Endothelial cell (in vitro differentiated cells): ENCODE measurements around the gene ARHGEF35. TPM values are rescaled to one million over a fixed set of nuclear protein-coding genes. Genes with fewer than 3 reads are reported as not detected.
"Not testable (repeated sequence)": the region's sequence is repeated elsewhere in the genome, so short reads cannot be mapped to it uniquely, and the experiment has no call there.

Experiments
- DNase-seq: peaks from one replicate; pipeline ENCODE4 v3.0.0; 2021; ENCODE audit warnings: low spot score
- H3K27ac Mint-ChIP-seq: one replicate; pipeline ENCODE4 v1.8.0; 2021; ENCODE audit warnings: mixed read lengths, inconsistent platforms; ENCODE audit not compliant: unreplicated experiment
- H3K27me3 Mint-ChIP-seq: one replicate; pipeline ENCODE4 v1.8.0; 2021; ENCODE audit warnings: mild to moderate bottlenecking, moderate library complexity, mixed read lengths, inconsistent platforms; ENCODE audit not compliant: unreplicated experiment
- H3K36me3 Mint-ChIP-seq: one replicate; pipeline ENCODE4 v1.8.0; 2021; ENCODE audit warnings: mild to moderate bottlenecking, low read depth, mixed read lengths, inconsistent platforms; ENCODE audit not compliant: unreplicated experiment
- H3K4me1 Mint-ChIP-seq: one replicate; pipeline ENCODE4 v1.8.0; 2021; ENCODE audit warnings: mild to moderate bottlenecking, mixed read lengths, inconsistent platforms; ENCODE audit not compliant: unreplicated experiment
- H3K4me3 Mint-ChIP-seq: one replicate; pipeline ENCODE4 v1.8.0; 2021; ENCODE audit warnings: mild to moderate bottlenecking, mixed read lengths, inconsistent platforms; ENCODE audit not compliant: unreplicated experiment
- H3K9me3 Mint-ChIP-seq: one replicate; pipeline ENCODE4 v1.8.0; 2021; ENCODE audit warnings: mixed read lengths, inconsistent platforms; ENCODE audit not compliant: unreplicated experiment
- total RNA-seq: library from RNA; stranded (reverse); fragmentation: NEBNext Ultra II Directional; extraction: Animal tissue kit (Norgen Biotek cat#: 25700); gene quantifications from one replicate; pipeline ENCODE4 v1.2.1, GENCODE V29; 2021; ENCODE audit not compliant: unreplicated experiment

ARHGEF35 gene
- total RNA-seq, 1 donor from 2014 or later = 6.1 TPM

DNA sequence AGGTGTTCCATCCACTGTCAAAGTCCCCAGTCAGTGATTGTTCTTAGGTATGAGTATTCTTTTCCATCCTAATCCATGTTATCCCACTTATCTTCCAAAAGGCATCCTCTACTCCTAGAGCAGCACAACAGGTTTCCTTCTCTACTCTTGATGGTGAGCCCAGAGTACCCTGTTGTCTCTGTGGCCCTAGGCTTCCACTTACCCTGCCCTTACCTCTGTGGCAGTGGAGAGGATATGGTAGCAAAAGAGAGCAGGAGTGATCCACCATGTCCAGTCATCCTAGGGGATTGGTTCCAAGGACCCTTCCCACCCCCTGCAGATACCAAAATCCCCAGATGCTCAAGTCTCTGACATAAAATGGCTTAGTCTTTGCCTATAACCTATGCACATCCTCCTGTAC lies 21.6 kb upstream of the ARHGEF35 start:
- not testable (repeated sequence) for DNase-seq, H3K4me1 Mint-ChIP-seq, H3K36me3 Mint-ChIP-seq

DNA sequence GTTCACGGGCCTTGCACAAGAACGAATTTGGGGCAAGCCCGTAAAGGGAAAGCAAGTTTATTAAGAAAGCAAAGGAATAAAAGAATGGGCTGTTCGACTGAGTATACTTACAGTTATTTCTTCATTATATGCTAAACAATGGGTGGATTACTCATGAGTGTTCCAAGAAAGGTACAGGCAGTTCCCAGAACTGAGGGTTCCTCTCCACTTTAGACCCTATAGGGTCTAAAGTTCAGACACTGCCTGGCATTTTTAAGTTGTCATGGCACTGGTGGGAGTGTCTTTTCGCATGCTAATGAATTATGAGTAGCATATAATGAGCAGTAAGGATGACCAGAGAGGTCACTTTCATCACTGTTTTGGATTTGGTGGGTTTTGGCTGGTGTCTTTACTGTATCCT lies 9.7 kb upstream of the ARHGEF35 start:
- DNase-seq, H3K27me3 Mint-ChIP-seq, H3K4me3 Mint-ChIP-seq, H3K27ac Mint-ChIP-seq, H3K4me1 Mint-ChIP-seq, H3K36me3 Mint-ChIP-seq, H3K9me3 Mint-ChIP-seq: not testable (repeated sequence)

More for the DNA sequence above, 21.6 kb upstream of the ARHGEF35 start:
- not testable (repeated sequence) for H3K4me3 Mint-ChIP-seq, H3K27me3 Mint-ChIP-seq, H3K27ac Mint-ChIP-seq, H3K9me3 Mint-ChIP-seq

DNA sequence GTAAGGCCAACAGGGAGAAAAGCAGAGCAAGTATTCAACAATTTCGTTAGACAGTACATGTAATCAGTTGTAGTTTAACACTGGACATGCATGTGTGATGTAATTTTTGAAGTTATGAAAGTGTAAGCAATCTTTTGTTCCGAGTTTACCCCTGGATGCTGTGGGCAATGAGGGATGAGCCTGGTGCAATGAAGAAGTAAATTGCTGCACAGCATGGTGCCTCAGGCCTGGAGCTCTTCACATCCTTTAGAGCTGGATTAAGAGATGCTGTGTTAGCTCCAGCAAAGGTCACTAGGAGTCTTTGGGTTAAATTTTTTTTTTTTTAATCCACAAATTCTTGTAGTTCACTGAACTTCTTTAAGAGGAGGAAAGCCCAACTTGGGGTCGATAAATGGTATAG lies 7.5 kb upstream of the ARHGEF35 start:
- H3K27ac Mint-ChIP-seq, H3K4me1 Mint-ChIP-seq: not testable (repeated sequence)

DNA sequence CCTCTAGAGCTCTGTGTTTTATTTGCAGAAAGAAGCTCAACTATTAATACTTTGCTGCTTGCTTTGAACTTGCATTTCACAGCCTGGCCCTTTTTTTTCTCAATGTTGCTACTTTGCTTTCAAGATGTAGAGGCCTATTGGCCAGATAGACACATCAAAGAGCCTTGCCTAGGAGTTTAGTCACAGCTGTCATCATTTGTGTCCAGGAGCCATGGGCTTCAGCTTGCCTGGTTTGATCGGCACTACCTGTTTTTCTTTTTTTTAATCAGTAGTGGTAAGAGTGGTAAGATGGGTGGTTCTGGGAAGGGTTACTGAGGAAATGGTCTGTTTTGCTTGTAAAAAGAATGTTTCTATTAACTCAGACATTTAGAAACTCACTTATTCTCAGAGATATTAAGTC lies 6.3 kb upstream of the ARHGEF35 start:
- not testable (repeated sequence) for H3K9me3 Mint-ChIP-seq, H3K27ac Mint-ChIP-seq, H3K4me3 Mint-ChIP-seq, H3K36me3 Mint-ChIP-seq, H3K4me1 Mint-ChIP-seq, H3K27me3 Mint-ChIP-seq, DNase-seq

More for the DNA sequence above, 7.5 kb upstream of the ARHGEF35 start:
- not testable (repeated sequence) for H3K9me3 Mint-ChIP-seq, H3K36me3 Mint-ChIP-seq, H3K27me3 Mint-ChIP-seq, H3K4me3 Mint-ChIP-seq, DNase-seq

DNA sequence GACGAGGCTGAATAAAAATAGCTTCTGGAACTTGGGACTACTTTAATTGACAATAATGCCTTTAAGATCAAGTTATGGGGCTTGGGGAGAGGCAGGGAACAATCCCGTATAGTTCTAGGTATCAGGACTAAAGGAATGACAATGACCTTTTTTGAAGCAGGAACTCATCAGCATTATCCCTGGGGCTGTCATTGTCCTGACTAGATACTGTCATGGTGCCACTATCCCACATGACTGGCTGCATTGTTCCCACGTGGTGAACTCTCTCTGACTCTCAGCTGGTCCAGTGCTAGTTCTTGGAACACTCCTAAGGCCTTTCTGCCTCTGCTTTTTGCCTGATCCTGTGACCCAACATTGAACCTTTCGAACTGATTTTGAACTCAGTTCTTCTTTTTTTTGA lies 3.3 kb upstream of the ARHGEF35 start:
- H3K9me3 Mint-ChIP-seq, H3K27me3 Mint-ChIP-seq, DNase-seq, H3K36me3 Mint-ChIP-seq, H3K27ac Mint-ChIP-seq, H3K4me3 Mint-ChIP-seq, H3K4me1 Mint-ChIP-seq: not testable (repeated sequence)

DNA sequence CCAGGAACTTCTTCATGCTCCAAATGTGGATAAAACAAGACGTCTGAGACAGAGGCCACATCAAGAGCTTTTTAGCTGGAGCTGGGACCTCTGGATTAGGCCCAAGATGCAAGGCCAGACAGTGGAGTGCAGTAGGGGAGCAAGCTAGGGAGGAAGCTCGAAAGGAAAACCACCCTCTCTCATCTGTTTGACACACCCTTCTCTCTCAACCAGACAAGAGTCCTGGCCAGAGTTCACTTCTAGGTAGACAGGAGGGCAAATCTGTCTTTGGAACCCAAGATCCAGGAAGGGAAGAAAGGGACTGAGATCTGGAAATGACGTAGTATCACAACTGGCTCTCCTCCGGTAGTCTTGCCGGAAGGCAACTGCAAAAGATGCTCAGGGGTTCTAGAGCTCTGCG lies 1.2 kb downstream of the ARHGEF35 start:
- not testable (repeated sequence) for H3K36me3 Mint-ChIP-seq, H3K4me1 Mint-ChIP-seq, H3K9me3 Mint-ChIP-seq, H3K4me3 Mint-ChIP-seq, H3K27ac Mint-ChIP-seq, H3K27me3 Mint-ChIP-seq, DNase-seq

DNA sequence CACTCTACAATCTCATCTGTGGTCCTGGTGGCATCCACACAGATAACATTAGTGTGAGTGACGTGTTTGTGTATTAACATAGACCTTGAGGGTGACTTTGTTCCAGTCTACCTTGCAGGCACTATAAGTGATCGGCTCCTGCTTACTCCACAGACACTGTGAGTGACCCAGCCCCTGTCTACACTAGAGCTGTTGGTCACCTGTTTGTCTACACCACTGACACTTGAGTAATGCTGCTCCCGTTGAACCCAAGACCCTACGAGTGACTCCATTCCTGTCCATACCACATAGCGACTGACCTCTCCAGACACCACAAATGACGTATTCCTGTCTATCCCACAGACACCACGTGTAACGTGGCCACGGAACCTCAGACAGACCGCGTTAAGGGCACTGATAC lies 1.9 kb downstream of the ARHGEF35 start:
- H3K27ac Mint-ChIP-seq, H3K27me3 Mint-ChIP-seq, H3K4me3 Mint-ChIP-seq, H3K36me3 Mint-ChIP-seq, DNase-seq, H3K9me3 Mint-ChIP-seq, H3K4me1 Mint-ChIP-seq: not testable (repeated sequence)

DNA sequence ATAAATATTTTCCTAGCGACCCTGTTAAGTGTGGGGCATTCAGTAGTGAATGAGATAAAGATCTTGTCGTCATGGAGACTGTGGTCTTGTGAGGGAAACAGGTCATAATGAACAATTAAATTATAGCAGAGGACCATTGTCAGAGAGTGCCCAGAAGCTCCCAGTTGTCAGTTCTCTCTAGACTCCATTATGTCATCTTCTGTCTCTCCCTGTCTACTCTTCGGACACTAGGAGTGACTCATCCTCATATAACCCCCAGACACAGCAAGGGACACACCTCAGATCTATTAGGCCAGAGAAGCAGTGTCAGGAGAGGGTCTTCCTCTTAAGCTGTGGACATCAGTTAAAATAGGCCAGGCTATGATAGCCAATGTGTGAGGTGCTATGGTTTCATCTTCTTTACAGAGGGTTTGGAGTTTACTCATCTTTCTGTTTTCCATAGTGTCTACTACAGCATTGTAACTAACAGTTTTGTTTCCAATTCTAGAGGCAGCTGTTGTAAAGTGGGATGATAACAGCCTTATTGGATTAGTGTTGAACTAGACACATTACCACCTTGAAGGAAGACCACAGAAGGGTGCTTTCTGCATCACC lies 7.0 kb downstream of the ARHGEF35 start:
- H3K9me3 Mint-ChIP-seq, H3K27me3 Mint-ChIP-seq, H3K4me3 Mint-ChIP-seq, H3K36me3 Mint-ChIP-seq, H3K27ac Mint-ChIP-seq, DNase-seq, H3K4me1 Mint-ChIP-seq: not testable (repeated sequence)

DNA sequence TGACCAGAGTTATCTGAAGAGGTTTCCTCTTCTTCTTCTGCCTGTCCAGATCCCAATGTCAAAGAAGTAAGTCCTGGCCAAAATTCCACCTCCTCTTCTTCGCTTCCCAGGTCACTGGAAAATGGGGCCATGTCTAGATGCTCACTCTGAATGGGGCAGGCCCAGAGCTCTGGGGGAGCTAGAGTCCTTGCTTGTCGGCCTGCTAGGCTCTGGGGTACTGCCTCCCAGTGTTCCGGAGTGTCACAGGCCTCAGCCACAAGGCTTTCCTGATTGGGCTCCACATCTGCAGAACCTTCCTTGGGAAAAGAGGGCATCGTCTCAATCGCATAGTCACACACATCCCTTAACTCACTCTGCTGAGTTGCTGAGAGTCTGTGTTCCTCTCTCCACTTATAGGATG lies 7.8 kb downstream of the ARHGEF35 start:
- not testable (repeated sequence) for H3K27me3 Mint-ChIP-seq, H3K4me1 Mint-ChIP-seq, DNase-seq, H3K36me3 Mint-ChIP-seq, H3K27ac Mint-ChIP-seq, H3K9me3 Mint-ChIP-seq, H3K4me3 Mint-ChIP-seq

DNA sequence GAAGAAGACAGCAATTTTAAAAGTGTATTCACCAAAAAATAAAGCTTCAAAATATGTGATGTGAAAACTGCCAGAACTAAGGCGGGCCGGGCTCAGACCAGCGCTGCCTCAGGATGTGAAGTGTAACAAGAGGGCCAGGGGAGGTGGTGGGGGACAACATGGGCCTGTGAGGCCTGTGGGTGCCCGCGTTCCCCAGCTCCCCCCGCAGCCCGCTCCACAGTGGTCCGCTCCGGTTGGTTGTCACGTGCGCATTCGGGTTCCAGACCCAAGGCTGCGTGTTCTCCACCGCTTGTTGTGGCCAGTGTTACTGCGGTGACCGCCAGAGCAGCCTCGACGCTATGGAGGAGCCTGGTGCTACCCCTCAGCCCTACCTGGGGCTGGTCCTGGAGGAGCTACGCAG lies 12.5 kb downstream of the ARHGEF35 start, which contains the start of gene CTAGE4:
Gene CTAGE4, plus strand, starts transcription at position 301 of the 400 bp plus-strand sequence. Its CDS starts 38 bp downstream, at position 339.
- H3K27ac Mint-ChIP-seq, H3K4me3 Mint-ChIP-seq, H3K27me3 Mint-ChIP-seq, H3K4me1 Mint-ChIP-seq, DNase-seq, H3K36me3 Mint-ChIP-seq, H3K9me3 Mint-ChIP-seq: not testable (repeated sequence)

DNA sequence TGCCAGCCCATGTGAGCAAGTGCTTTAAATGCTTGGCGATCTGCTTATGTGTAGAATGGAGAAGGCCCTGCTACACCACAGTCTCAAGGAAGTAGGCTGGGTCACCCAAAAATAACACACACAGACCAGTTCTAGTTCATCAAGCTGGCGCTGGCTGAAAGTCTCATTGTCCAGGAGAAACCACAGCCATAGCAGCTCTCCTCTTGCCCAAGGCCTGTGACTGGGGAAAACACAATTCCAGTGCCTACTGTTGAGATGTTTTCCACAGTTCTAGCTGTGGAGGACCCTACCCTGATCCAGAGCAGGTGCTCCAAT lies 16.5 kb downstream of the ARHGEF35 start:
- H3K4me3 Mint-ChIP-seq, H3K9me3 Mint-ChIP-seq, H3K36me3 Mint-ChIP-seq, H3K27ac Mint-ChIP-seq, H3K27me3 Mint-ChIP-seq, H3K4me1 Mint-ChIP-seq, DNase-seq: not testable (repeated sequence)
